GM12801 (cell line): ENCODE results near the gene TEX50.

Source experiments
- CTCF ChIP-seq: IDR thresholded peaks from one replicate; pipeline ENCODE4 v1.5.1; 2011; ENCODE audit warnings: control low read depth; ENCODE audit not compliant: insufficient read length; ENCODE audit errors: extremely low read depth

Gene TEX50

GRCh38 chr1:173635116-173635515 is at the start of gene TEX50:
Gene TEX50 (plus strand): TSS chr1:173635338. CDS start chr1:173635522, 184 bp downstream.
- no peak for TF ChIP-seq CTCF

DNA sequence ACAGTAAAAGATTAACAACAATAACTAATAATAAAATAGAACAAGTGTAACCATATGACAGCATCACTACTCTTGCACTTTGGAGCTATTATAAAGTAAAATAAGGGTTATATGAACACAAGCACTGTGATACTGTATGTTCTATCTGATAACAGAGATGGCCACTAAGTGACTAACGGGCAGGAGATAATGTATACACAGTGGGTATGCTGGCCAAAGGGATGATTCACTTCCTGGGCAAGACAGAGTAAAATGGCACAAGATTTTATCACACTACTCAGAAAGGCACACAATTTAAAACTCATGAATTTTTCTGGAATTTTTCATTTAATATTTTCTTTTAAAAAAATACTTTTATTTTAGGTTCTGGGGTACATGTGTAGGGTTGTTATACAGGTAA is 44.6 kb upstream of the TEX50 start:
- no peak for TF ChIP-seq CTCF

GRCh38 chr1:173596097-173596825 is 38.9 kb upstream of the TEX50 start:
- no peak for TF ChIP-seq CTCF

- no peak for TF ChIP-seq CTCF
Measured at GRCh38 chr1:173601588-173601987, 33.5 kb upstream of the TEX50 start.

DNA sequence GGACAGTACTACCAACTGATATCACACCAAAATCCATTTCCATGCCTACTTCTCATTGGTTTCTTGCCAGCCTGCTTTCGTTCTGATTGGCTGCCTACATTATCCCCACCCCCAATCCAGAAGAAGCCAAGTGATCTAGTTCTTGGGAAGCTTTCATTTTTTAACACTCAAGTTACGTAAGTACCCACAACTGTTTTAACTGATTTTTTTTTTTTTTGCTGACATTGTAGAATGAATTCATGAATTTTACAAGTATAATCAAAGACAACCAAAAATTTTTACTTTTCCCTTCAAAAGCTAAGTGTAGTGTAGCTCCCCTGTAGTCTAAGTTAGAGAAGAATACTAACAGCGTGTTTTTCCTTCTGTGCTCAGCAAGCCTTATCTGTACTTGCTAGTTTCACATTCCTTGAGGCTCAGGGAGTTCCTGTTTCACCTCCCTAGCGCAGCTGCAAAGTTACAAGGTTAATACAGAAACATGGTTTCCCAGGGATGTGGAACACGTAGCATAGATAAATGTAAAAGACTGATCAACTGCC is 32.0 kb upstream of the TEX50 start, which contains the start of gene SLC9C2:
Gene SLC9C2 (minus strand): TSS at position 17 of the 536 bp plus-strand sequence. CDS start 1,296 bp downstream, outside the sequence.
- no peak for TF ChIP-seq CTCF

- no peak for TF ChIP-seq CTCF
Measured at GRCh38 chr1:173608503-173609216, 26.5 kb upstream of the TEX50 start.

- TF ChIP-seq CTCF = no peak
Measured at GRCh38 chr1:173616859-173617258, 18.3 kb upstream of the TEX50 start.
